Measurements from ENCODE around the gene SMCO4.

DNA sequence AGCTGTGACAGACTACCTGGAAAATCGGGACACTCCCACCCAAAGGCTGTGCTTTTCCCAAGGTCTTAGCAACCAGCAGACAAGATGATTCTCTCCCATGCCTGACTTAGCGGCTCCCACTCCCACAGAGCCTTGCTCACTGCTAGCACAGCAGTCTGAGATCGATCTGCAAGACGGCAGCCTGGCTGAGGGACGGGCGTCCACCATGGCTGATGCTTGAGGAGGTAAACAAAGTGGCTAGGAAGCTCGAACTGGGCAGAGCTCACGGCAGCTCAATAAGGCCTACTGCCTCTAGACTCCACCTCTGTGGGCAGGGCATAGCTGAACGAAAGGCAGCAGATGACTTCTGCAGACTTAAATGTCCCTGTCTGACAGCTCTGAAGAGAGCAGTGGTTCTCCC lies 84.9 kb downstream of the SMCO4 start:
- TF ChIP-seq, protein P1, sequence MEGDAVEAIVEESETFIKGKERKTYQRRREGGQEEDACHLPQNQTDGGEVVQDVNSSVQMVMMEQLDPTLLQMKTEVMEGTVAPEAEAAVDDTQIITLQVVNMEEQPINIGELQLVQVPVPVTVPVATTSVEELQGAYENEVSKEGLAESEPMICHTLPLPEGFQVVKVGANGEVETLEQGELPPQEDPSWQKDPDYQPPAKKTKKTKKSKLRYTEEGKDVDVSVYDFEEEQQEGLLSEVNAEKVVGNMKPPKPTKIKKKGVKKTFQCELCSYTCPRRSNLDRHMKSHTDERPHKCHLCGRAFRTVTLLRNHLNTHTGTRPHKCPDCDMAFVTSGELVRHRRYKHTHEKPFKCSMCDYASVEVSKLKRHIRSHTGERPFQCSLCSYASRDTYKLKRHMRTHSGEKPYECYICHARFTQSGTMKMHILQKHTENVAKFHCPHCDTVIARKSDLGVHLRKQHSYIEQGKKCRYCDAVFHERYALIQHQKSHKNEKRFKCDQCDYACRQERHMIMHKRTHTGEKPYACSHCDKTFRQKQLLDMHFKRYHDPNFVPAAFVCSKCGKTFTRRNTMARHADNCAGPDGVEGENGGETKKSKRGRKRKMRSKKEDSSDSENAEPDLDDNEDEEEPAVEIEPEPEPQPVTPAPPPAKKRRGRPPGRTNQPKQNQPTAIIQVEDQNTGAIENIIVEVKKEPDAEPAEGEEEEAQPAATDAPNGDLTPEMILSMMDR (IDR thresholded peaks at IDR 0.05), result no peak
- TF ChIP-seq SIN3A (IDR thresholded peaks at IDR 0.05; ENCODE audit: borderline replicate concordance, insufficient read depth, low read depth, low read length), result no peak

Measured in Panc1 (cell line).